Posterior cingulate gyrus (tissue), 11 donors: Measurements from ENCODE around the gene FHIT.

ENCODE experiments used
- DNase-seq, 10 donors: peaks; one replicate each; pipeline versions ENCODE4 v3.0.0 to v3.0.0-alpha.2; 2020 to 2021; ENCODE audit warnings: mixed read lengths in 3 of 10
- intact Hi-C: fragments of 100-400 bp; cut with DNase I; formaldehyde crosslinking; loops from one replicate; pipeline ENCODE4 v1.15.1; 2023

Gene FHIT

GRCh38 chr3:60323180-60323579 is 928.1 kb downstream of the FHIT start:
- intact Hi-C loops: no loop called here
- no peak for DNase-seq

GRCh38 chr3:60322298-60322856 is 928.9 kb downstream of the FHIT start:
- intact Hi-C loops: no loop called here
- DNase-seq: no peak

GRCh38 chr3:60319179-60319858 is 931.9 kb downstream of the FHIT start:
- intact Hi-C loops: no loop called here
- no peak for DNase-seq

- DNase-seq: no peak
- intact Hi-C loops: no loop called here
These were observed 935.0 kb downstream of the FHIT start for GRCh38 chr3:60316121-60316797.

- no peak for DNase-seq
- intact Hi-C loops: no loop called here
These were observed 937.2 kb downstream of the FHIT start for GRCh38 chr3:60313951-60314461.

GRCh38 chr3:60313231-60313798 is 937.9 kb downstream of the FHIT start:
- no peak for DNase-seq
- intact Hi-C loops: no loop called here

GRCh38 chr3:60309539-60310268 is 941.5 kb downstream of the FHIT start:
- DNase-seq: no peak

GRCh38 chr3:60308808-60309207 is 942.4 kb downstream of the FHIT start:
- intact Hi-C loops: no loop called here
- DNase-seq: no peak

More at GRCh38 chr3:60309539-60310268, 941.5 kb downstream of the FHIT start:
- intact Hi-C loops: no loop called here

GRCh38 chr3:60307562-60308199 is 943.6 kb downstream of the FHIT start:
- intact Hi-C loops: no loop called here
- DNase-seq: no peak

GRCh38 chr3:60304112-60304511 is 947.1 kb downstream of the FHIT start:
- no peak for DNase-seq
- intact Hi-C loops: no loop called here

- intact Hi-C loops: no loop called here
- no peak for DNase-seq
These were observed 948.1 kb downstream of the FHIT start for GRCh38 chr3:60303160-60303559.

GRCh38 chr3:60301142-60301541 is 950.1 kb downstream of the FHIT start:
- DNase-seq: no peak
- intact Hi-C loops: no loop called here

- intact Hi-C loops: no loop called here
- DNase-seq: no peak
These were observed 953.1 kb downstream of the FHIT start for GRCh38 chr3:60298141-60298540.

GRCh38 chr3:60294181-60294580 is 957.1 kb downstream of the FHIT start:
- intact Hi-C loops: no loop called here
- DNase-seq: no peak

GRCh38 chr3:60291115-60291514 is 960.1 kb downstream of the FHIT start:
- intact Hi-C loops: no loop called here
- no peak for DNase-seq

- intact Hi-C loops: no loop called here
- DNase-seq: no peak
These were observed 961.1 kb downstream of the FHIT start for GRCh38 chr3:60290122-60290492.

- no peak for DNase-seq
These were observed 961.7 kb downstream of the FHIT start for GRCh38 chr3:60289341-60290121.

GRCh38 chr3:60282866-60283265 is 968.4 kb downstream of the FHIT start:
- no peak for DNase-seq
- intact Hi-C loops: no loop called here

More at GRCh38 chr3:60289341-60290121, 961.7 kb downstream of the FHIT start:
- intact Hi-C loops: no loop called here

GRCh38 chr3:60281970-60282369 is 969.3 kb downstream of the FHIT start:
- DNase-seq: no peak
- intact Hi-C loops: no loop called here
